ENCODE measurements around the gene IL37. TPM values are rescaled to one million over a fixed set of nuclear protein-coding genes. Genes with fewer than 3 reads are reported as not detected.

The IL37 gene
- total RNA-seq, 1 donor from 2014 or later: not detected

DNA sequence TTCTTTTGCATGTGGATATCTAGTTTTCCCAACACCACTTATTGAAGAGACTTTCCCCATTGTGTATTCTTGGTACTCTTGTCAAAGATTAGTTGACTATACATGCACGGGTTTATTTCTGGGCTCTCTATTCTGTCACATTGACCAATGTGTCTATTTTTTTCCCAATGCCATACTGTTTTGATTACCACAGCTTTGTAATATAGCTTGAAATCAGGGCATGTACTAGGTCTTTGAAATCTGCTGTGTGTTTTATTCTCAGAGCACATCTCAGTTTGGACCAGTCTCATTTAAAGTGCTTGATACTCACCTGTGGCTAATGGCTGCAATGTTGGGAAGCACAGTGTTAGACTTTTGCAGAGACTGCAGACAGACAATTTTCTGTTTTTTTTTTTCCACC is 34.0 kb downstream of the IL37 start:
- DNase-seq (ENCODE audit: low spot score) (no peak), ATAC-seq (no peak)
- intact Hi-C loops (cut with DNase I): loop anchor here (10.0 kb wide), 1 partner anchor 190 kb away; no protein-coding TSS in a partner anchor

DNA sequence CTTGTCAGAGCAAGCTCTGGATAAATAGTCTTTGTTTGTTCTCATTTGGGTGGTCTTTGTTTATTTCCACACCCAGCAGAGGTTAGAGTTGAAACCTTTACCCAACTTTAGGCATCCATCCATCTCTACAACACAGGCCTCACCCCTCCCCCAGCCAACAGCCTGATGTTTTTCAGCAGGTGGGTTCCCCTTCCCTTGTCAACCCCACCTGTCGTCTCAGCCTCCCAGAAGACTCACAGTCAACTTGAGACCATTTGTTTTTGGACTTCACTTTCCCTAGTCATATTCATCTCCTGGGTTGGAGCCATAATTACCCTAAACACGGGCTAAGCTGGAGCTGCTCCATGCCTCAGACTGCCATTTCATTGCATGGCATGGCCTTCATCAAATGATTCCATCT is 35.1 kb downstream of the IL37 start:
- ATAC-seq (no peak), DNase-seq (ENCODE audit: low spot score) (no peak)
- intact Hi-C loops (cut with DNase I): loop anchor here (10.0 kb wide), 1 partner anchor 191 kb away; no protein-coding TSS in a partner anchor

DNA sequence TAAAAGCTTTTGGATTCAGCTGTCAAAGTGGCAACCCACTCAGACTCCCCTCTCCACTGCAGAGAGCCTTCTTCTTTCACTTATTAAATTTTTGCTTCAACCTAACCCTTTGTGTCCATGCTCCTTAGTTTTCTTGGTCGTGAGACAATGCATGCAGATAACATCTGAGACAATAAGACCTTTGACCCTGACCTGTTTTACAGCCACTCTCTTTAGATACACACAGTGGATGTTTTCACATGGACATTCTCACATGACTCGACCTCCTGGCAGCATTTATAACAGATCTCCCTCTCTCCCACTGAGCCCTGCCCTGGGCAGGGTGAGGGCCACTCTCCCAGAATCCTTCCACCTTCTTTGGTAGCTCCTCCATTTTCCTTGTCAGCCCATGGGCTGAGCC is 36.4 kb downstream of the IL37 start:
- intact Hi-C loops (cut with DNase I): loop anchor here (10.0 kb wide), 1 partner anchor 193 kb away; no protein-coding TSS in a partner anchor
- ATAC-seq (no peak), DNase-seq (ENCODE audit: low spot score) (no peak)

DNA sequence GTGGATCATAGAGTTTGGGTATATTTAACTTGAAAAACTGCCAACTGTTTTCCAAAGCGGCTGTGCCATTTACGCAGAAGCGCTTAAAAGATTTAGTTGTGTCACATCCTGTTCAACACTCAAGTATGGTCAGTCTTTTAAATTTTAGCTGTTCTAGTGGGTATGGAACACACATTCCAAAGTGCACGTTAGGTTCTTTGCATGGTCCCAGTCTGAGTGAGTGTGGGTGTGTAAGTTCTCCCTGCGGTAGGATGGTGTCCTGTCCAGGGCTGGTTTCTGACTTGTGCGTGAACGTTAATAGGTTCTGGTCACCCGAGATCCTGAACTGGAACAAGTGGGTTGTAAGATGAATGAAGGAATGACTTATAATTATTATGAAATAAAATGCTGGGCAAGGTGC is 38.5 kb downstream of the IL37 start:
- intact Hi-C loops (cut with DNase I): loop anchor here (10.0 kb wide), 1 partner anchor 195 kb away; no protein-coding TSS in a partner anchor
- DNase-seq (ENCODE audit: low spot score) (no peak), ATAC-seq (no peak)

DNA sequence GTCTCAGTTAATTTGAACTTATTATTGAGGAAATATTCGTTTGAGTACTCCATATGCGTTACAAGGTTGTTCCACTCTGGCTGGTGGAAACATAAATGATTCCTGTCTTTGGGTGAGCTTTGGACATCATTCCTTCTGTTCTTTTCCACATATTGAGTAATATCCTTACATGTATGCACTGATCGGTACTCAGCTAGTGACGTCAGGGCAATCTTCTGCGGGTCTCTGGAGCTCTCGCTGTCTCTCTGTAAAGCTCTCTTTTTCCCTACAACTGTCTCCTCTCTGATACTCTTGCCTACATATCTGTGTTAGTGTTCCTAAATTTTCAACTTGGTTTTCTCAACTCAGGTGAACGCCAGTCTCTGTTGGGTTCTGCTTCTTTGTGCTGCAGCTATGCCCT is 43.4 kb downstream of the IL37 start:
- DNase-seq (ENCODE audit: low spot score): no peak
- intact Hi-C loops (cut with DNase I): no loop called here

DNA sequence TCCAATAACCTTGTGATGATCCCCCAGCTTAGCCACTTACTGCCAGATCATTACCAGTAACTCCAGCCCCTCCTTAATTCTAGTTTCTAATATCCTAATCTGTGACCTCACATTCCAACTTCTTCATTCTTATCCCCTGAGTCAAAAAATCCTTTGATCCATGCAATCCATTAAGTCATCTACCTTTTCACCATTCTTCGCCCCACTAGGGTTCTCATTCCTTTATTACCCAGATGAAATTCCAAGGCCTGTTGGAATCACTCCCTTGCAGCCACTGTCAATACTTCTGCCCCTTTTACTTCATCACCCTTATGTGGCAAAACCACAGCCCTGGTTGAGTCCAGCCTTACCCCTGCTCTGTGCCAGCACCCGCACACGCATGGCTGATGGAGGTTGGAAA is 46.5 kb downstream of the IL37 start:
- intact Hi-C loops (cut with DNase I): no loop called here
- DNase-seq (ENCODE audit: low spot score): no peak
- no peak for ATAC-seq

More for the DNA sequence above, 43.4 kb downstream of the IL37 start:
- no peak for ATAC-seq

DNA sequence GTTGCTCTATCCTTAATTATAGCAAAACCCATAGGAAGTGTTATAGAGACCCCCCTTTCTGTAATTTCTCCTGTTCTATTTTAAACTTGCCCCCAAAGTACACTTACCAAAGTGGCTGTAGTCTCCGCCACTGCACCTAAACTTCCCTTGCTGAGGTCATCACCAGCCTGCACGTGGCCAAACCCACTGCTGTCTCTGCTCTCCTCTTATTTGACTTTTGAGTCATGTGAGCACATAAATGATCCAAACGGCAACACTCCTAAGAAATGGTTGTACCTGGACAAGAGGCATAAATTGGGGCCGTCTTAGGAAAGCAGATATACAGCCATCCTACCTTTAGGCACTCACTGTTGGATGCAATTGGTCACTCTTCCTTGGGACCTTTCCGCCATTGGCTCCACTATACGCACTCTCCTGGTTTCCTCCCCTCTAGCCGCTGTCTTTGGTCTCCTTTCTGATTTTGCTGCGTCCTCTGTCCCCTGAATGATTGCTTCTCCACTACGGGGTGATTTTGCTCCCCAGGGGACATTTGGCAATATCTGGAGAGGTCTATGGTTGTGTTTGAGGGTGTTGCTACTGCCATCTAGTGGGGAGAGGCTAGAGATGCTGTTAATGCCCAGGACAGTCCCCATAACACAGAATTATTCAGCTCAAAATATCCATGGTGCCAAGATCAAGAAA is 47.6 kb downstream of the IL37 start:
- DNase-seq (ENCODE audit: low spot score) (no peak), ATAC-seq (no peak)
- intact Hi-C loops (cut with DNase I): no loop called here

DNA sequence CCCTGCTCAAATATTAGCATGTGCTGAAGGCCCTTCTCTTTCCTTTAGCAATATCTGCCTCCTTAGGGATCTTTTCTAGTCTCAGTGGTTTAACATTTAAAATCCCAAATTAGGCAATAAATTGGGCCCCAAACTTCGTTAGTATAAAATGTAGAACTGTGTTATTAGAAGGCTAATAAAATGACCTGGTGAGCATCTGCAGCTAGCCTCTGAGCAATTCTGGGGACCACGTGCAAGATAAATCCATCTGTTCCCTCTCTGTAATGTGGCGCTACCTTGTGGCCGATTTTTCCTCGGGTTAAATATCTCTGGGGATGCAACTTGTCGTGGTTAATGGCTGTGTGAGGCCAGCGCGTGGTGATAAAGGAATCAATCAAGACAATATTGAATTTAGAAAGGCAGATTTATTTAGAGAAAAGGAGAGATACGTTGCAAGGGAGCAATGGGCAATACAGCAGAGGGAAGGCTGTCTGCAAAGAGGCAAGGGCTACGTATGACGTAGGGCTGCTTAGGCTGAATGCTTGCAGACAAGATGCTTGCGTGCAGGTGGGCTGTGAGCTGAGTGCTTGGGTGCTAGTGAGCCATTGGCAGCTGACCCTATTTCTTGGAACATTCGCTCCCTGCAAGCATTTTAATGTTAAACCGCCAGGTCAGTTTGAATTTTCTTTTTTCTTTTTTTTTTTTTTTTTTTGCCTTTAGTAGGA is 48.3 kb downstream of the IL37 start:
- intact Hi-C loops (cut with DNase I): no loop called here
- no peak for ATAC-seq

DNA sequence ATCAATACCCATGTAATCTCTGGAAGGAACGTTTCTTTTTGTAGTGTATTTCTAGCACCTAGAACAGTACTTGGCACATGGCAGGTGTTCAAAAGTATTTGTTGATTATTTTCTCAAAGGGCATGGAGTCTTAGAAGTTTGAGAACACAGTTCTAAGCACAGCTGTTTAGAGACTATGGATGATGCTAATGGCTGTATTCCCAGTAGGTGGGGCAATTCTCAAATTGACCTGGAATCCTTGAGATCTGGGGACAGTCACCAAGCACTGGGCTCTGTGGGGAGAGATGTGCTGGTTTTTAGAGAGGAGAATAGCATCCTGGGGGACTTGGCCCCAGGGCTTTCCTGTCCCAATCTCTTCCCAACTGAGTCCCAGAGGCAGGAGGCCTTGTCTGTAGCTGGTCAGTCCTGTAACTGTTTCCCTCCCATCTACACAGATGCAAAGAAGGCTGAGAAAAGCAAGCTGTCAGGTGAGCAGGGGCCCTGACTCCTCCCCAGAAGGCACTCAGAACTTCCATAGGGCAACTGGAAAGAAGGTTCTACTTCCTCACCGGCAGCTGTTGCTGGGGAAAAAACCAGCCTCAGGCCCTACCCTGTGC is 49.4 kb downstream of the IL37 start:
- ATAC-seq (no peak), DNase-seq (ENCODE audit: low spot score) (no peak)
- intact Hi-C loops (cut with DNase I): no loop called here

More for the DNA sequence above, 48.3 kb downstream of the IL37 start:
- no peak for DNase-seq (ENCODE audit: low spot score)

DNA sequence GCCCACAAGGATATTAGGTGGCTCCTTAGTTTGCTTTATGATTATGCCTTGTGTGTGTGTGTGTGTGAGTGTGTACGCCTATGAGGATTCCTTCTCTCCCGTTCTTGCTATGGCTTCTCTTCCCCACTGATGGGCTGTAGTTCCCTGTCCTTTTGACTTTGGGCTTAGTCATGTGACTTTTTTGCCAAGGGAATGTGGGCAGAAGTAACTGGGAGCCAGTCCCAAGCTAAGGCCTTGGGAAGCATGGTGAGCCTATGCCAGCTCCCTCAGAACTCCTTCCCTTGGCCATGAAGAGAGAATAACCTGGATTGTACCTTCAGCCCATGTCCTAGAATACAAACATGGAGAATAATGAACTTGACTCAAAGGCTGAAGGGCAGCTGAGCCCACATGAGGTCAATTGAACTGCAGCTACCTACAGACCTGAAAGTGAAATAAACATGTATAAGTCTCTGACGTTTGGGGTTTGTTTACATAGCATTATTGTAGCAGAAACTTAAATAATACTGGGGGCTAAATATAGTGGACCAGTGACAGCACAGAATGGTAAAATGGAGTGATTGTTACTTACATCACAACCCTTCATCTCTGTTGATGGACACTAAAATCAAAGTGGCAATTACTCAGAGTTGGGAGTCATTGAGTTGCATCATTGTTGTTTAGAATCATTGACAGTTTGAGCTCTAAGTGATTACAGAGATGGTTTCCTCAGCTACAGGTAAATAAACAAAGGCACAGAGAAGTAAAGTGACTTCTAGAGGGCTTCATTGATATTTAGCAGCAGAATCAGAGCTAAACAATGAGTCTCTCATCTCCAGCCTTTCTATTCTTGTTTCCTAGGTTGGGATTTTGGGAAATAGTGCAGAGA is 51.6 kb downstream of the IL37 start:
- intact Hi-C loops (cut with DNase I): no loop called here
- no peak for DNase-seq (ENCODE audit: low spot score)
- ATAC-seq: no peak

DNA sequence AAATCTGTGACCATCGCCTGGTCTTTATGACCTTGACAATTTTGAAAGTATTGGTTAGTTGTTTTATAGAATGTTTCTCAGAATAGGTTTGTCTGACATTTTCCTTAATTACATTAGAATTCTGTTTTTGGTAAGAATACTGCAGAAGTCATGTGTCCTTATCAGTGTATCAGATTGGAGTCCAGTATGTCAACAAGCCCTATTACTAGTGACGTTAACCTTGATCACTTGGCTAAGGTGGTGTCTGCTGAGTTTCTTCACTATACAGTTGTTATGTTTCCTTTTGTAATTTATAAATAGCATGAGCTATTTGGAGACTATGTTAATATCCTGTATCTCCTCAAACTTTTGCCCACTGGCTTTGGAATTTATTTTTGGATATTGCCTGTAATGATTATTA is 56.1 kb downstream of the IL37 start:
- ATAC-seq (no peak), DNase-seq (ENCODE audit: low spot score) (no peak)
- intact Hi-C loops (cut with DNase I): no loop called here

Other genes with a start within 250 kb of the IL37 start
- gene NT5DC4, start 190.1 kb upstream of the IL37 start, total RNA-seq: not detected
- 0.62 TPM for gene CKAP2L, start 146.6 kb upstream of the IL37 start, total RNA-seq
- 0.18 TPM for gene IL1A, start 126.7 kb upstream of the IL37 start, total RNA-seq
- gene IL1B, start 74.4 kb upstream of the IL37 start, total RNA-seq: 23.6 TPM
- not detected for gene IL36G, start 66.8 kb downstream of the IL37 start, total RNA-seq
- not detected for gene IL36A, start 94.3 kb downstream of the IL37 start, total RNA-seq
- not detected for gene IL36B, start 141.7 kb downstream of the IL37 start, total RNA-seq
- gene IL36RN, start 148.0 kb downstream of the IL37 start, total RNA-seq: not detected
- not detected for gene IL1F10, start 156.8 kb downstream of the IL37 start, total RNA-seq
- 15.0 TPM for gene IL1RN, start 216.4 kb downstream of the IL37 start, total RNA-seq